ENCODE data around the gene TMEM89.

TMEM89 gene

DNA sequence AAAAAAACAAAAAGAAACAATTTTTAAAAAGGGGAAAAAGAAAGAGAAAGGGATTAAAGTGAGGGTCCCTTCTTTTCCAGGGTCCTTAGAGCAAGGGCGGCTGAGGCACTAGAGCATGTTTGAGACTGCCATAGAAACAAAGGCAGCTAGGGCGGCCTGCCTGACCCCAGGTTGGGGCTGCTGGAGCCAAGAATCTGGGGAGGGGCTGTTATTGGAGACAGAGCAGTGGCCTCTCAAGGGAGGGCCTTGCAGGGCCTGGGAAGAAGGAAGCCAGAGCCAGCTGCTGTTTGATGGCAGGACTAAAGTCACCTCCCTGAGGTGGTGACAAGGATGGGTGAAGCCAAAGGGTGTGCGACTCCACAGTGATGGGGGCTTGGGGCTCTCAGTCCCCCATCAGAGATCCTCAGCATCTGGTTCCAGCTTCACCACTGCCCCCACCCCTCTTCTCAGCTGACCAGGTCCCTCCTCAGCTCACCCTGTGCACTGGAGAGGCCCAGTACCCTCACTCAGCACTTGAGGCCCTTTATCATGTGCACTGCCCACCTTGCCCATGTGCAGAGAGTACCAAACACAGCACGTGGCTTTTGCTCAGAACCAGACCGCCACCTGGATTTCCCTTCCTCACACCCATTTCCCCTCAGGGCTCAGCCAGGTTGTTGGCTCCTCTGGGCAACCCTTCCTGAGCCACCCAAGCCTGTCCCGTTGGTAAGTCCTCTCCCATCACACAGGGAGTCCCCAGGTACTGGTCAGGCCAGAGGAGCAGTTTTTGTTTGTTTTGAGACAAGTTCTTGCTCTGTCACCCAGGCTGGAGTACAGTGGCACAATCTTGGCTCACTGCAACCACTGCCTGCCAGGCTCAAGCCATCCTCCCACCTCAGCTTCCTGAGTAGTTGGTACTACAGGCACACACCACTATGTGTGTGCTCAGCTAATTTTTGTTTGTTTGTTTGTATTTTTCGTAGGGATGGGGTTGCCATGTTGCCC lies 1.7 kb downstream of the TMEM89 start:
- DNase-seq (ENCODE audit: extremely low spot score): no peak
- ChIA-PET POLR2A (no interaction called here), CTCF (no interaction called here)
- TF ChIP-seq, protein P1, sequence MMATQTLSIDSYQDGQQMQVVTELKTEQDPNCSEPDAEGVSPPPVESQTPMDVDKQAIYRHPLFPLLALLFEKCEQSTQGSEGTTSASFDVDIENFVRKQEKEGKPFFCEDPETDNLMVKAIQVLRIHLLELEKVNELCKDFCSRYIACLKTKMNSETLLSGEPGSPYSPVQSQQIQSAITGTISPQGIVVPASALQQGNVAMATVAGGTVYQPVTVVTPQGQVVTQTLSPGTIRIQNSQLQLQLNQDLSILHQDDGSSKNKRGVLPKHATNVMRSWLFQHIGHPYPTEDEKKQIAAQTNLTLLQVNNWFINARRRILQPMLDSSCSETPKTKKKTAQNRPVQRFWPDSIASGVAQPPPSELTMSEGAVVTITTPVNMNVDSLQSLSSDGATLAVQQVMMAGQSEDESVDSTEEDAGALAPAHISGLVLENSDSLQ (IDR thresholded peaks at IDR 0.05): no peak
- TF ChIP-seq CTBP1 (IDR thresholded peaks at IDR 0.05; ENCODE audit: borderline replicate concordance) (no peak), SUZ12 (IDR thresholded peaks at IDR 0.05) (no peak), L3MBTL2 (conservative IDR thresholded peaks at IDR 0.05) (no peak), LEF1 (IDR thresholded peaks at IDR 0.05; ENCODE audit: borderline replicate concordance) (no peak), ARNT (IDR thresholded peaks at IDR 0.05) (no peak), SP1 (IDR thresholded peaks at IDR 0.05) (no peak), NFRKB (IDR thresholded peaks at IDR 0.05) (no peak), FOXK2 (IDR thresholded peaks at IDR 0.05) (no peak), FOXA1 (IDR thresholded peaks at IDR 0.05) (no peak), BHLHE40 (IDR thresholded peaks at IDR 0.05; ENCODE audit: borderline replicate concordance) (no peak)

DNA sequence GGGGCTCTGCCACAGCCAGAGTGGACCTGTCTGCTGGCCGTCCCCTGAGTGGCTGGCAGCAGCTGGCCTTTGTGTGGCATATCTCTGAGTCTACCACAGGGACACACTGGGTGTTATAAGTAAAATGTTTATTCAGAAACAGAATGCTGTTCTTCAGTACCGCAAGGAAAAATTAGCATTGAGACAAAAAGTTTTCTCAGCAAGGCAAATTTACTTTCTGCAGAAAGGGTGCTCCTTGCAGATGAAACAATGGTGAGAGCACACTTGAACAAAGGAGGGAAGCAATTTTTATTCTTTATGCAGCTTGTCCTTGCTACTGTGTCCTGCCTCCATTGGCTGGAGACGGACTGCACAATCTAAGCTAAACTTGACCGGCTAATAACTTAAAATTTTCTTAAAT lies 4.0 kb downstream of the TMEM89 start:
- POLR2A ChIA-PET: no interaction called here
- TF ChIP-seq, protein P1 (IDR thresholded peaks at IDR 0.05): no peak
- TF ChIP-seq TARDBP (IDR thresholded peaks at IDR 0.05): no peak
- CTCF ChIA-PET: no interaction called here

DNA sequence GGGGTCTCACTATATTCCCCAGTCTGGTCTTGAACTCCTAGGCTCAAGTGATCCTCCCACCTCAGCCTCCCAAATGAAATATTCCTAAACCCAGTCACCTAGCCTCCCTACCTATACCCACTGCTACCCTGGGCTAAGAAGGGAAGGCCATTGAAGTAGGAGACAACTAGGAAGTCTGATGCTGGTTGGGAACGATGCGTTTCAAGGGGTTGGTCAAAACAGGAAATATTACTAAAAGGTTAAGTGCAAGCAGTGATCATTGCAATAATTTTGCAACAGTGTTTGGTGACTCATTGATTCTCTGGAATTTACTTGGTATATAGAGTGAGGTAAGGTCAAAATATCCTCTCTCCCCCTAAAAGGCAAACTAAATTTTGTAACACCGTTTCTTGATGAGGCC lies 7.5 kb downstream of the TMEM89 start:
- POLR2A ChIA-PET: interaction anchor here (1.5 kb wide), 1 partner anchor 9 kb away, joined by 3 read pairs; no protein-coding TSS in a partner anchor
- CTCF ChIA-PET: no interaction called here
- TF ChIP-seq ELF4 (IDR thresholded peaks at IDR 0.05) (no peak), NFRKB (IDR thresholded peaks at IDR 0.05) (no peak), CTBP1 (IDR thresholded peaks at IDR 0.05; ENCODE audit: borderline replicate concordance) (no peak), BHLHE40 (IDR thresholded peaks at IDR 0.05; ENCODE audit: borderline replicate concordance) (no peak), HDGF (IDR thresholded peaks at IDR 0.05; ENCODE audit: borderline replicate concordance) (no peak), ARNT (IDR thresholded peaks at IDR 0.05) (no peak), ZNF384 (IDR thresholded peaks at IDR 0.05) (no peak), FOXM1 (IDR thresholded peaks at IDR 0.05; ENCODE audit: borderline replicate concordance) (no peak), FOXK2 (IDR thresholded peaks at IDR 0.05) (no peak), FOXA1 (IDR thresholded peaks at IDR 0.05) (no peak), TARDBP (IDR thresholded peaks at IDR 0.05) (no peak), SP1 (IDR thresholded peaks at IDR 0.05) (no peak), LEF1 (IDR thresholded peaks at IDR 0.05; ENCODE audit: borderline replicate concordance) (no peak), L3MBTL2 (conservative IDR thresholded peaks at IDR 0.05) (no peak), SUZ12 (IDR thresholded peaks at IDR 0.05) (no peak)
- TF ChIP-seq, protein P1 (IDR thresholded peaks at IDR 0.05): no peak
- no peak for DNase-seq (ENCODE audit: extremely low spot score)

More for the DNA sequence above, 4.0 kb downstream of the TMEM89 start:
- DNase-seq (ENCODE audit: extremely low spot score): no peak

DNA sequence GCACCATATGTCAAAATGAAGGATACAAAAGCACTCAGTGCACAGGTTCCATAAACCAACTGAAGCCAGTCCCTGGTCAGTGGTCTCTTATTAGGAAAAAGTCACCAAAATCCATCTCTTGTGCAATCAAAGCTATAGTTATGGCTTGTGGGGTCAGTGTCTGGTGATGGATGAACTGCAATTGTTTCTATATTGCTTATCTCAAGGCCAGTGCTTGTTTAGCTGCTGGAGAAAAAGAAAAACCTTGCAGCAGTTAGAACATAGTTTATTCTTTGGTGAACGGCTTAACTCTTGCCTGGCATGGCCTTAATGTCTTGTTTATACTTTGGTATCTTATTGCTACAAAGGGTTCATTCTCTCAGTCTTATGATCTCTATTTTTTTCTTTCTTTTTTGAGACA lies 9.3 kb downstream of the TMEM89 start:
- POLR2A ChIA-PET: interaction anchor here (1.5 kb wide), 1 partner anchor 11 kb away, joined by 3 read pairs; no protein-coding TSS in a partner anchor
- TF ChIP-seq HDGF (IDR thresholded peaks at IDR 0.05; ENCODE audit: borderline replicate concordance): no peak
- TF ChIP-seq SP1 (IDR thresholded peaks at IDR 0.05): no peak
- no peak for TF ChIP-seq LEF1 (IDR thresholded peaks at IDR 0.05; ENCODE audit: borderline replicate concordance)
- TF ChIP-seq FOXA1 (IDR thresholded peaks at IDR 0.05): no peak
- TF ChIP-seq CTBP1 (IDR thresholded peaks at IDR 0.05; ENCODE audit: borderline replicate concordance): no peak
- no peak for TF ChIP-seq NFRKB (IDR thresholded peaks at IDR 0.05)
- TF ChIP-seq BHLHE40 (IDR thresholded peaks at IDR 0.05; ENCODE audit: borderline replicate concordance): no peak
- no peak for TF ChIP-seq SUZ12 (IDR thresholded peaks at IDR 0.05)
- TF ChIP-seq TARDBP (IDR thresholded peaks at IDR 0.05): no peak
- TF ChIP-seq FOXK2 (IDR thresholded peaks at IDR 0.05): no peak
- no peak for TF ChIP-seq ELF4 (IDR thresholded peaks at IDR 0.05)
- no peak for TF ChIP-seq L3MBTL2 (conservative IDR thresholded peaks at IDR 0.05)
- TF ChIP-seq ZNF384 (IDR thresholded peaks at IDR 0.05): no peak
- no peak for TF ChIP-seq ARNT (IDR thresholded peaks at IDR 0.05)
- TF ChIP-seq, protein P1 (IDR thresholded peaks at IDR 0.05): no peak
- TF ChIP-seq FOXM1 (IDR thresholded peaks at IDR 0.05; ENCODE audit: borderline replicate concordance): no peak
- CTCF ChIA-PET: interaction anchor here (1.1 kb wide), 1 partner anchor 24 kb away, joined by 3 read pairs; no protein-coding TSS in a partner anchor
- no peak for DNase-seq (ENCODE audit: extremely low spot score)

Data from HEK293T (cell line).